Measurements from ENCODE around the gene CLIP2.

DNA sequence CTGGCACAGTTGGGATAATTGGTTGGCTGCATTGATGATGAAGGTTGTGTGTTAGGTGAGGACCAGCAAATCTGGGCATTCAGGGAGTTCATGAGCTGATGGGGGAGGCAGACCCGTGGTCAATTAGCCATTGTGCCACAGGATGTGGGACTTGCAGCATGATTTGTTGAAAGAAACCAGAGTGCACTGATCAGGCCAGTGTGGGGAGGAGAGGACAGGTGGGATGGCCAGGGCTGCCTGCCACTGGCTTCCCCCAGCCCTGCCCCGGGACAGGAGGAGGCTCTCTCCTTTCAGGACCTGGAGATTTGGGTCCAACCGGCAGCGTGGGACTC, 4.3 kb downstream of the CLIP2 start:
- TF ChIP-seq EP300 (IDR thresholded peaks at IDR 0.05; ENCODE audit: low read depth) (no peak), POLR2A (IDR thresholded peaks at IDR 0.05) (no peak)
- TF ChIP-seq, protein P1, sequence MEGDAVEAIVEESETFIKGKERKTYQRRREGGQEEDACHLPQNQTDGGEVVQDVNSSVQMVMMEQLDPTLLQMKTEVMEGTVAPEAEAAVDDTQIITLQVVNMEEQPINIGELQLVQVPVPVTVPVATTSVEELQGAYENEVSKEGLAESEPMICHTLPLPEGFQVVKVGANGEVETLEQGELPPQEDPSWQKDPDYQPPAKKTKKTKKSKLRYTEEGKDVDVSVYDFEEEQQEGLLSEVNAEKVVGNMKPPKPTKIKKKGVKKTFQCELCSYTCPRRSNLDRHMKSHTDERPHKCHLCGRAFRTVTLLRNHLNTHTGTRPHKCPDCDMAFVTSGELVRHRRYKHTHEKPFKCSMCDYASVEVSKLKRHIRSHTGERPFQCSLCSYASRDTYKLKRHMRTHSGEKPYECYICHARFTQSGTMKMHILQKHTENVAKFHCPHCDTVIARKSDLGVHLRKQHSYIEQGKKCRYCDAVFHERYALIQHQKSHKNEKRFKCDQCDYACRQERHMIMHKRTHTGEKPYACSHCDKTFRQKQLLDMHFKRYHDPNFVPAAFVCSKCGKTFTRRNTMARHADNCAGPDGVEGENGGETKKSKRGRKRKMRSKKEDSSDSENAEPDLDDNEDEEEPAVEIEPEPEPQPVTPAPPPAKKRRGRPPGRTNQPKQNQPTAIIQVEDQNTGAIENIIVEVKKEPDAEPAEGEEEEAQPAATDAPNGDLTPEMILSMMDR (IDR thresholded peaks at IDR 0.05) = no peak

All from transverse colon (tissue), 3 donors.